Endothelial cell of umbilical vein (primary cell): ENCODE data around the gene XNDC1N. TPM values are rescaled to one million over a fixed set of nuclear protein-coding genes. Genes with fewer than 3 reads are reported as not detected.
A peak's percentile ranks its signal among the peaks of the same experiment; 100 is the strongest.

Experiments used
- BruUV-seq: library from RNA; stranded (reverse); fragments of 400-500 nt; replicated peaks from 2 replicates; lab custom pipeline; 2021; lab: Mats Ljungman, UMichigan
- CTCF ChIA-PET: fragments of 300-600, 350-600 bp; sonication (Branson Sonifier 250); formaldehyde crosslinking; loops from one replicate; lab custom pipeline; 2021; ENCODE audit warnings: antibody characterized with exemption, inconsistent platforms; lab: Charles Lee
- POLR2A ChIA-PET: fragments of 300-600, 350-600 bp; sonication (Branson Sonifier 250); formaldehyde crosslinking; loops from one replicate; lab custom pipeline; 2021; ENCODE audit warnings: antibody characterized with exemption, inconsistent platforms; lab: Charles Lee
- DNase-seq: peaks from one replicate; pipeline ENCODE4 v3.0.0-alpha.2; 2011; ENCODE audit warnings: low read depth, low spot score
- FAIRE-seq: peaks from 2 replicates; lab custom pipeline; 2011; peaks lifted over from hg19 to GRCh38; lab: Jason Lieb, UNC
- H2AFZ ChIP-seq: 2 replicates; pipeline ENCODE4 v1.6.0; 2012; ENCODE audit warnings: low read depth, low read length, control low read depth, inconsistent platforms
- H3K27ac ChIP-seq: 2 replicates; pipeline ENCODE4 v1.5.1; 2011; ENCODE audit warnings: low read depth, mild to moderate bottlenecking, control low read depth, low read length, moderate library complexity; ENCODE audit not compliant: insufficient read depth
- H3K27me3 ChIP-seq, 2 experiments: 2 replicates each; pipeline versions ENCODE4 v1.6.0 to v1.6.1; 2011; ENCODE audit warnings: low read length in 2 of 2, mixed read lengths in 1 of 2; ENCODE audit not compliant: control insufficient read depth in 2 of 2, insufficient read depth in 2 of 2
- H3K36me3 ChIP-seq, 2 experiments: 2 replicates in 1 of 2; 3 replicates in 1 of 2; pipeline ENCODE4 v1.5.1; 2011; ENCODE audit warnings: low read length in 2 of 2, mild to moderate bottlenecking in 1 of 2, moderate library complexity in 1 of 2; ENCODE audit not compliant: control insufficient read depth in 2 of 2, insufficient read depth in 2 of 2; ENCODE audit errors: extremely low read depth in 1 of 2
- H3K4me1 ChIP-seq: 3 replicates; pipeline ENCODE4 v1.5.1; 2011; ENCODE audit warnings: mild to moderate bottlenecking, low read length; ENCODE audit not compliant: control insufficient read depth, insufficient read depth; ENCODE audit errors: extremely low read depth
- H3K4me2 ChIP-seq: 2 replicates; pipeline ENCODE4 v1.6.1; 2011; ENCODE audit warnings: low read length, control low read depth, mixed read lengths; ENCODE audit not compliant: insufficient read depth
- H3K4me3 ChIP-seq, 3 experiments: fragments of 200-600 bp in 1 of 3; sonication (generic), shearing (Covaris generic) in 1 of 3; replicated peaks in 1 of 3; 2 replicates each; pipeline ENCODE4 v1.5.1; 2011 to 2016; ENCODE audit warnings: control low read depth in 3 of 3, low read length in 3 of 3, mild to moderate bottlenecking in 2 of 3, inconsistent platforms in 1 of 3, low read depth in 1 of 3, moderate library complexity in 1 of 3; ENCODE audit not compliant: insufficient read depth in 1 of 3
- H3K79me2 ChIP-seq: 2 replicates; pipeline ENCODE4 v1.6.0; 2012; ENCODE audit warnings: low read length, inconsistent platforms; ENCODE audit not compliant: control insufficient read depth, insufficient read depth
- H3K9ac ChIP-seq: replicated peaks from 2 replicates; pipeline ENCODE3; 2011; ENCODE audit warnings: low read length, control low read depth; ENCODE audit not compliant: insufficient read depth; ENCODE audit errors: extremely low read depth
- H3K9me1 ChIP-seq: replicated peaks from 3 replicates; pipeline ENCODE4 v1.6.0; 2011; ENCODE audit warnings: mild to moderate bottlenecking, low read length; ENCODE audit not compliant: control insufficient read depth, insufficient read depth; ENCODE audit errors: extremely low read depth
- H3K9me3 ChIP-seq: replicated peaks from 2 replicates; pipeline ENCODE4 v1.5.1; 2012; ENCODE audit warnings: low read length, inconsistent platforms; ENCODE audit not compliant: control insufficient read depth, insufficient read depth
- H4K20me1 ChIP-seq: replicated peaks from 2 replicates; pipeline ENCODE3; 2011; ENCODE audit warnings: mild to moderate bottlenecking, low read length; ENCODE audit not compliant: control insufficient read depth, insufficient read depth; ENCODE audit errors: extremely low read depth
- EZH2 ChIP-seq: IDR thresholded peaks from 2 replicates; pipeline ENCODE4 v1.6.1; 2012; ENCODE audit warnings: borderline replicate concordance, low read depth, mild to moderate bottlenecking, moderate library complexity, low read length, inconsistent platforms; ENCODE audit not compliant: severe bottlenecking
- FOS ChIP-seq: IDR thresholded peaks from 2 replicates; pipeline ENCODE4 v1.6.1; 2011; ENCODE audit warnings: mild to moderate bottlenecking, low read length, moderate library complexity, borderline replicate concordance; ENCODE audit not compliant: insufficient read depth
- GATA2 ChIP-seq: IDR thresholded peaks from 2 replicates; pipeline ENCODE4 v1.7.0; 2011; ENCODE audit warnings: low read depth, mild to moderate bottlenecking, moderate library complexity, mixed read lengths, low read length; ENCODE audit not compliant: insufficient read length, insufficient read depth
- JUN ChIP-seq: IDR thresholded peaks from 2 replicates; pipeline ENCODE4 v1.6.1; 2011; ENCODE audit warnings: borderline replicate concordance, low read depth; ENCODE audit not compliant: insufficient read length, insufficient read depth
- MAX ChIP-seq: IDR thresholded peaks from 2 replicates; pipeline ENCODE4 v1.6.1; 2011; ENCODE audit not compliant: insufficient read depth, insufficient read length
- MYC ChIP-seq: IDR thresholded peaks from one replicate; pipeline ENCODE4 v1.6.1; 2011; ENCODE audit warnings: mild to moderate bottlenecking, low read depth, low read length
- POLR2A ChIP-seq: IDR thresholded peaks from 2 replicates; pipeline ENCODE4 v1.6.1; 2012; ENCODE audit warnings: low read depth, mild to moderate bottlenecking, control low read depth, low read length
- POLR2AphosphoS5 ChIP-seq: IDR thresholded peaks from 2 replicates; pipeline ENCODE4 v1.6.1; 2012; ENCODE audit warnings: low read depth, mild to moderate bottlenecking, control low read depth, low read length, moderate library complexity; ENCODE audit not compliant: insufficient read depth
- dilution Hi-C: fragments of 300-500 bp; cut with MboI; formaldehyde crosslinking; loops from one replicate; pipeline ENCODE4 v1.15.0; 2019; ENCODE audit warnings: low sequenced_read_pairs; ENCODE audit not compliant: extremely low pct_ligation_motif_present
- intact Hi-C: fragments of 100-400 bp; cut with micrococcal nuclease; formaldehyde crosslinking; loops from one replicate; pipeline ENCODE4 v1.10.0; 2022
- polyA plus RNA-seq, 4 experiments: library from polyadenylated mRNA; depleted of rRNA in 3 of 4; stranded (reverse) in 3 of 4; unstranded in 1 of 4; fragments of >200 nt; gene quantifications; 2 replicates each; pipeline versions ENCODE4 v1.2.1 to v1.2.3, GENCODE V29; 2011 to 2012; ENCODE audit warnings: missing spikeins in 1 of 4
- total RNA-seq: library from RNA; stranded (reverse); gene quantifications from 2 replicates; pipeline ENCODE4 v1.2.3, GENCODE V29; 2021
- TF ChIP-seq, protein P1 (sequence below), 2 donors: IDR thresholded peaks; 1 replicate in 1 of 2; 2 replicates in 1 of 2; pipeline ENCODE4 v1.5.1; 2011; ENCODE audit warnings: low read length in 2 of 2, mild to moderate bottlenecking in 2 of 2, moderate library complexity in 2 of 2, control low read depth in 1 of 2, inconsistent platforms in 1 of 2, low read depth in 1 of 2; ENCODE audit not compliant: insufficient read depth in 1 of 2; ENCODE audit errors: extremely low read depth in 1 of 2

XNDC1N gene
- total and polyA plus RNA-seq, 2 donors (not counting 3 experiments of a cell fraction or from before 2014, with no cell fraction given), result 3.5 to 9.0 TPM

DNA sequence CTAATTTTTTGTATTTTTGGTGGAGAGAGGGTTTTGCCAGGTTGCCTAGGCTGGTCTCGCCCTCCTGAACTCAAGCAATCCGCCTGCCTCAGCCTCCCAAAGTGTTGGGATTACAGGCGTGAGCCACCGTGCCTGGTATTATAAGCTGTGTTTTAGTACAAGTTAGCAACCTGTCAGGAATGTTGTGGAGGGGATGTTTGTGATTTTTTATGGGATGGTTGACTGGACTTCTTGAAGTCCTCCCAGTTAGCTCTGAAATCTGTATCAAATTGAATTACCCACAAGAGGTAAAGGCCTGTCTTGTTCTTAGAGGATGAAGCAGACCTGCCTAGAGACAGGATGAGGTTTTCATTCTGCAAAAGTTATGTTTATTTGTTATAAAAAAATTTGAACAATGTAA, 36.2 kb upstream of the XNDC1N start:
- Histone ChIP-seq H2AFZ (no peak overlapping the region), H3K79me2 (peaks cover 55% of the 10 kb centered on the region), H3K27me3 (no peaks in the 10 kb centered on the region), H4K20me1 (no peaks in the 10 kb centered on the region), H3K9me1 (no peaks in the 10 kb centered on the region), H3K9me3 (no peaks in the 10 kb centered on the region), H3K4me1 (peaks cover 20% of the 10 kb centered on the region), H3K9ac (no peak overlapping the region), H3K4me3 (no peak overlapping the region), H3K4me2 (no peak overlapping the region), H3K27ac (no peak overlapping the region), H3K36me3 (peaks cover 10 to 13% of the 10 kb centered on the region in 2 experiments)
- dilution Hi-C loops, result no loop called here
- no peak for FAIRE-seq
- intact Hi-C loops, result no loop called here
- no peak for DNase-seq
- ChIA-PET CTCF (no interaction called here), POLR2A (no interaction called here)
- BruUV-seq, result no TSS peak
- TF ChIP-seq FOS (no peak), JUN (no peak)

DNA sequence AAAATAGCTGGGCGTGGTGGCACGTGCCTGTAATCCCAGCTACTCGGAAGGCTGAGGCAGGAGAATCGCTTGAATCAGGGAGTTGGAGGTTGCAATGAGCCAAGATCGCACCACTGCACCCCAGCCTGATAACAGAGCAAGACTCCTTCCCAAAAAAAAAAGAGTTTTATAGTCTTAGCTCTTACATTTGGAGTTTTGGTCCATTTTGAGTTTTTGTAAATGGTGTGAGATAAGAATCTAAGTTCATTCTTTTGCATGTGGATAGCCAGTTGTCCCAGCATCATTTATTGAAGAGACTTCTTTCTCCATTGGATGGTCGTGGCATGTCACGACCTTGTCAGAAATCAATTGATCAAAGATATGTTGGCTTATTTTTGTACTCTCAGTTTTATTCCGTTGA, 35.1 kb upstream of the XNDC1N start:
- H3K4me1 ChIP-seq, result peaks cover 20% of the 10 kb centered on the region
- H3K27ac ChIP-seq, result peak overlapping the region; percentile 70
- TF ChIP-seq MYC (no peak), POLR2AphosphoS5 (no peak), GATA2 (no peak), MAX (no peak), POLR2A (no peak), JUN (no peak), EZH2 (no peak), FOS (no peak)
- TF ChIP-seq, protein P1, sequence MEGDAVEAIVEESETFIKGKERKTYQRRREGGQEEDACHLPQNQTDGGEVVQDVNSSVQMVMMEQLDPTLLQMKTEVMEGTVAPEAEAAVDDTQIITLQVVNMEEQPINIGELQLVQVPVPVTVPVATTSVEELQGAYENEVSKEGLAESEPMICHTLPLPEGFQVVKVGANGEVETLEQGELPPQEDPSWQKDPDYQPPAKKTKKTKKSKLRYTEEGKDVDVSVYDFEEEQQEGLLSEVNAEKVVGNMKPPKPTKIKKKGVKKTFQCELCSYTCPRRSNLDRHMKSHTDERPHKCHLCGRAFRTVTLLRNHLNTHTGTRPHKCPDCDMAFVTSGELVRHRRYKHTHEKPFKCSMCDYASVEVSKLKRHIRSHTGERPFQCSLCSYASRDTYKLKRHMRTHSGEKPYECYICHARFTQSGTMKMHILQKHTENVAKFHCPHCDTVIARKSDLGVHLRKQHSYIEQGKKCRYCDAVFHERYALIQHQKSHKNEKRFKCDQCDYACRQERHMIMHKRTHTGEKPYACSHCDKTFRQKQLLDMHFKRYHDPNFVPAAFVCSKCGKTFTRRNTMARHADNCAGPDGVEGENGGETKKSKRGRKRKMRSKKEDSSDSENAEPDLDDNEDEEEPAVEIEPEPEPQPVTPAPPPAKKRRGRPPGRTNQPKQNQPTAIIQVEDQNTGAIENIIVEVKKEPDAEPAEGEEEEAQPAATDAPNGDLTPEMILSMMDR (IDR thresholded peaks at IDR 0.05; ENCODE audit: extremely low read depth in 1 of 2, insufficient read depth in 1 of 2, low read depth in 1 of 2, low read length in 2 of 2), result no peak
- H3K9me3 ChIP-seq, result no peaks in the 10 kb centered on the region
- H4K20me1 ChIP-seq, result no peaks in the 10 kb centered on the region
- peaks cover 8 to 17% of the 10 kb centered on the region in 2 experiments for H3K36me3 ChIP-seq
- no peak overlapping the region for H2AFZ ChIP-seq
- H3K27me3 ChIP-seq, result no peaks in the 10 kb centered on the region
- dilution Hi-C loops (no loop called here), intact Hi-C loops (loop anchor here (2.0 kb wide), 1 partner anchor 19 kb away; no protein-coding TSS in a partner anchor)
- DNase-seq (no peak), FAIRE-seq (no peak)
- POLR2A ChIA-PET, result no interaction called here
- BruUV-seq, result no TSS peak
- H3K9me1 ChIP-seq, result no peaks in the 10 kb centered on the region
- H3K79me2 ChIP-seq, result peaks cover 62% of the 10 kb centered on the region
- CTCF ChIA-PET, result interaction anchor here (1.0 to 1.3 kb wide), 3 partner anchors 14 to 35 kb away, joined by 3 to 6 read pairs (median 3); partner anchors contain the start of genes RNF121 and XNDC1N
- H3K4me3 ChIP-seq, result no peak overlapping the region
- no peak overlapping the region for H3K4me2 ChIP-seq
- H3K9ac ChIP-seq, result no peak overlapping the region
